GM19193 (cell line): ENCODE results near the gene HSPA4.

Experiments used
- POLR2A ChIP-seq: IDR thresholded peaks from 4 replicates; pipeline ENCODE4 v1.6.1; 2011; ENCODE audit not compliant: insufficient read depth, insufficient read length; ENCODE audit errors: extremely low read depth

The HSPA4 gene

DNA sequence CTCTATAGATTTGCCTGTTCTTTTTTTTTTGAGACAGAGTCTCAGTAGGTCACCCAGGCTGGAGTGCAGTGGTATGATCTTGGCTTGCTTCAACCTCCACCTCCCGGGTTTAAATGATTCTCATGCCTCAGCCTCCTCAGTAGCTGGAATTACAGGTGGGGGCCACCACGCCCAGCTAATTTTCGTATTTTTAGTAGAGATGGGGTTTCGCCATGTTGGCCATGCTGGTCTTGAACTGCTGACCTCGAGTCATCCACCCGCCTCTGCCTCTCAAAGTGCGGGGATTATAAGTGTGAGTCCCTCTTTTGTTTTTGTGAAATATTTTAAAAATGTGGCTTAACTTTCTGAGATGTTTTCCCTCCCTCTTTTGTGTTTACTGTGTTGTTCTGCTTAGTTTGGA lies 29.2 kb downstream of the HSPA4 start:
- TF ChIP-seq POLR2A: no peak

DNA sequence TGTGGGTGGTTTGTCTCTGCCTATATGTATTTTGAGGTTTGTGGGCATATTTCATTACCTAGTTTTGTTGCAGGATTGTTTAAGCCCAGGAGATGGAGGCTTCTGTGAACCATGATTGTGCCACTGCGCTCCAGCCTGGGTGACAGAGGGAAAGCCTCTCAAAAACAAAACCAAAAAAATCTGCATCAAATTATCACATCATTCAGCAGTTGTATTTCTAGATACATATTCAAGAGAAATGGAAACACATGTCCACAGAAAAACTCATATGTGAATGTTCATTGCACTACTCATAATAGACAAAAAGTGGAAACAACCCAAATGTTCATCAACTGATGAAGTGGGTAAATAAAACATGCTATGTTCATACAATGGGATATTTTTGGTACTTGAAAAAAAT lies 29.9 kb downstream of the HSPA4 start:
- TF ChIP-seq POLR2A: no peak

DNA sequence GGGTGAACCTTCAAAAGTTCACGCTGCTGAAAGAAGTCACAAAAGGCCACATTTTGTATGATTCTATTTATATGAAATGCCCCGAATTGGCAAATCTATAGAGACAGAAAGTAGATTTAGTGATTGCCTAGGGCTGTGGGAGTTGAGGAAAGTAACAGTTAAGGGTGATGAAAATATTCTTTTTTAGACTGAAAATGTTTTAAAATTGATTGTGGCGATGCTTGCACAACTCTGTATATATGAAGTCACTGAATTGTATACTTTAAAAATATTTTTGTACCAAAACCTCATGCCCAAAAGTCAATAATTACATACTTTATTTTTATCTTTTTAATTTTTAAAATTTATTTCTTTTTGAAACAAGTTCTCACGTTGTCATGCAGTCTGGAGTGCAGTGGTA lies 30.3 kb downstream of the HSPA4 start:
- no peak for TF ChIP-seq POLR2A

DNA sequence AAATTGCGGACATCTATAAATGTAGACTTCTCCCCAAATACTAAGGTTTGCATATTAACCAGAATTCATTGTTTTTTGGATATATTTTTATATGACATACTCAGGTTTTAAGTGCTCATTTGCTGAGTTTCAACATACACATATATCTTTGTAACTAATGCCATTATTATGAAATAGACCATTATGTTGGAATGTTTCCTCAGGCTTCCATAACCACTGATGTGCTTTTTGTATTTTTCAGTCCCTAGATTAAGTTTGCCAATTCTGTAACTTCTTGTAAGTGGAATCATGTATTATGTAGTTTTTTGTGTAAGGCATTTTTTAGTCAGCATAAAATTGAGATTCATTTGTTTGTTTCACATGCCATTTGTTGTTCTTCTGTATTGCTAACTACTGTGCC lies 32.1 kb downstream of the HSPA4 start:
- TF ChIP-seq POLR2A: no peak

DNA sequence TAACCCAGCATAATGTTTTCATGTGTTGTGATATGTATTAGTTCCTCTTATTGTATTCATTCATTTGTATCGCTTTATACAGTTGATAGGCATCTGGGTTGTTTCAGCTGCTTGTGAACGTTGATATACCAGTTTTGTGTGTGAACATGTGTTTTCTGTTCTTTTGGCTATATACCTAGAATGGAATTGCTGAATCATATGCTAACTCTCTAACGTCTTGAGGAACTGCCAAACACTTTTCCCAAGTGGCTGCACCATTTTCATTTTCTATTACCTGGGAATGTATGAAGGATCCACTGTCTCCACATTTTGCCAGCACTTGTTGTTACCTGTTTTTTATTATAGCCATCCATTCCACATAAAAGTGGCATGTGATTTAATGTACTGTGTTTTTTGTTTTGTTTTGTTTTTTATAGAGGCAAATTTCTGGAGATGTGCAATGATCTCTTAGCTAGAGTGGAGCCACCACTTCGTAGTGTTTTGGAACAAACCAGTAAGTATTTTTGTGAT lies 34.6 kb downstream of the HSPA4 start:
- TF ChIP-seq POLR2A: no peak

DNA sequence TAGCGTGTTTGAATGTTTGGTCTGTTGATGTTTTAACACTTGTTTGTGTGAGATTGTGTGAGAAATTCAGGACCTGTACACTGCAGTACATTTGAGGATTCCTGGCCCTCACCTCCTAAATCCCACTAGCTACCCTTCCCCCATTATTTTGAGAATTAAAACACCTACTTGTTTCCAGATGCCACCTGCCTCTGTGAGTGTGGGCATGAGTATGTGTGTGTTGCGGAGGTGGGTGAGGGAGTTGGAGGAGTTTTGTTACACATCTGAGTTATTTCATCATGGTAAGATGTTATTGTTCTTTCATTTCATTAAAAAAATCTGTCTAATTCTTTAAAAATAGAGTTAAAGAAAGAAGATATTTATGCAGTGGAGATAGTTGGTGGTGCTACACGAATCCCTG lies 36.3 kb downstream of the HSPA4 start:
- no peak for TF ChIP-seq POLR2A

DNA sequence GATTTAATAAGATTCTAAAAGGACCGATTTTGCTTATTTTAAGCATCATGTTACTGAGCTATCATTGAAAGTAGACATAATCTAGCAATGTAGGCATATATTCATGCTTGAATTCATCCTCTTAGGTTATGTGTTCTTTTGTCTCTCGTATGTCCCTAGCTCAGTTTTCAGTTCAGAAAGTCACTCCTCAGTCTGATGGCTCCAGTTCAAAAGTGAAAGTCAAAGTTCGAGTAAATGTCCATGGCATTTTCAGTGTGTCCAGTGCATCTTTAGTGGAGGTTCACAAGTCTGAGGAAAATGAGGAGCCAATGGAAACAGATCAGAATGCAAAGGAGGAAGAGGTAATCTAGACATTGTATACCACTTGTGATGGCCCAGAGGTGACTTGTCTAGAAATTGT lies 39.2 kb downstream of the HSPA4 start:
- no peak for TF ChIP-seq POLR2A

DNA sequence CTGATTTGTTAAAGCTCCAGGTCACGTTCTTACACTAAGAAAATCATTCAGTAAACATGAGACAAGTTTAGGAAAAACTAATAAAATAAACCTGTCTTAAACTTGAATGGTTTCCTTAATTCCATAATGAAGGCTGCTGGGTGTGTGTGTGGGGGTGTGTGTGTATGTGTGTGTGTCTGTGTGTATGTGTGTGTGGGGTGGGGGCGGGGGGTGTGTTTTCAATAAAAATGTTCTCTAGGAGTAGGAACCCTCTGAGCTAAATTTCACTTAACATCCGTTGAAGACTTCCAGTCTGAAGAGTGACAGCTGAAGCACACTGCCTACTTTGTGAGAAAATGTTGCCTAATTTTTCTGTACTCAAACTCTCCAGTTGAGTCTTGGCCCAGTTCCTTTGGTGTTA lies 54.5 kb downstream of the HSPA4 start:
- TF ChIP-seq POLR2A: no peak

DNA sequence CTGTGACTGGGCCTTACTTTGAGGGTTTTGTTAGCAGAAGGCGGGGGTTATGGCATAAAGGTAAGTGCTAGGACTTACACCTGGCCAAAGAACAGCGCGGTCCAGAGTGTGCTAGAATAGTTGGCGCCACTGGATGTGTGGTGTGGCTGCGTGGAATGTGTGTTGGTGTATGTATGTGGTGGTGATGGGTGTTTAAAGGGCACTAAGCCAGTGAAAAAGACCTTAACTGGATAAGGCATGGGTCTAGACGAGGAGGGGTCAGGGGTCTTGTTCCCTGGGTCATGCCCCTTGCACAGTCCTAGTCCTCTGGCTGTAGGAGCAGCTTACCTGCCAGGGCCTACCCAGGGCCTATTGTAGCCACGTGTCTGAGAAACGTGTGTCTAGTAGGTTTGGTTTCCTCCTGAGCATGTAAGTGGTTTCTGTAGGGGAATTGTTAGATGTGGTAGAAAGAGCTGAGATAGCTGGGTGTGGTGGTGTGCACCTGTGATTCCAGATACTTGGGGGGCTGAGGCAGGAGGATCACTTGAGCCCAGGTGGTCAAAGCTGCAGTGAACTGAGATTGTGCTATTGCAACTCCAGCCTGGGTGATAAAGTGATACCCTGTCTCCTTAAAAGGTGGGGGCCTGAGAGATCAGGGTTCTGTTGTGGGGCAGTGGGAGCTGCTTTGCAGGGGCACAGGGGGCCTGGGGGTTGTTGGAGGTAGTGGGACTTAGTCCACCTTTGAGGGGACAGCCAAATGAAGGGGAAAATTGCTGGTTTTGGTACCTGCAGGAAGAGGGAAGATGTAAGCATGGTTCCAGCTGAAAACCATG lies 55.2 kb downstream of the HSPA4 start:
- TF ChIP-seq POLR2A: no peak

DNA sequence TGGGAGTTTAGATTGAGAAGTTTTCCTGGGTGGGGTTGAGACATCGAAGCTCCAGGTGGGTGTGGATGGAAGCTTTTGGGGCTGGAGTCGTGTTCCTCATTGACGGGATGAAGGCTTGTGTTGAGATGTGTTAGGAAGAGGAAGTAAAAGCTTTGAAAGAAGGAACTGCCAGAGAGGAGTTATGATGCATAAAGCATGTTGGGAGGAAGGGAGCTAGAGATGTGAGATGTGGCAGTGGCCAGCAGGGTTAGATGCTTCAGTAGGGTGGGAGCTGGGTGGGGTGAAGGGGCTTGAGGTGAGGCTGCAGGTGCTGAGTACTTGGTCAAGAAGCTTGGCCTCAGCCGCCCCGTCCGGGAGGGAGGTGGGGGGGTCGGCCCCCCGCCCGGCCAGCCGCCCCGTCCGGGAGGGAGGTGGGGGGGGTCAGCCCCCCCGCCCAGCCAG lies 56.7 kb downstream of the HSPA4 start:
- TF ChIP-seq POLR2A: no peak

DNA sequence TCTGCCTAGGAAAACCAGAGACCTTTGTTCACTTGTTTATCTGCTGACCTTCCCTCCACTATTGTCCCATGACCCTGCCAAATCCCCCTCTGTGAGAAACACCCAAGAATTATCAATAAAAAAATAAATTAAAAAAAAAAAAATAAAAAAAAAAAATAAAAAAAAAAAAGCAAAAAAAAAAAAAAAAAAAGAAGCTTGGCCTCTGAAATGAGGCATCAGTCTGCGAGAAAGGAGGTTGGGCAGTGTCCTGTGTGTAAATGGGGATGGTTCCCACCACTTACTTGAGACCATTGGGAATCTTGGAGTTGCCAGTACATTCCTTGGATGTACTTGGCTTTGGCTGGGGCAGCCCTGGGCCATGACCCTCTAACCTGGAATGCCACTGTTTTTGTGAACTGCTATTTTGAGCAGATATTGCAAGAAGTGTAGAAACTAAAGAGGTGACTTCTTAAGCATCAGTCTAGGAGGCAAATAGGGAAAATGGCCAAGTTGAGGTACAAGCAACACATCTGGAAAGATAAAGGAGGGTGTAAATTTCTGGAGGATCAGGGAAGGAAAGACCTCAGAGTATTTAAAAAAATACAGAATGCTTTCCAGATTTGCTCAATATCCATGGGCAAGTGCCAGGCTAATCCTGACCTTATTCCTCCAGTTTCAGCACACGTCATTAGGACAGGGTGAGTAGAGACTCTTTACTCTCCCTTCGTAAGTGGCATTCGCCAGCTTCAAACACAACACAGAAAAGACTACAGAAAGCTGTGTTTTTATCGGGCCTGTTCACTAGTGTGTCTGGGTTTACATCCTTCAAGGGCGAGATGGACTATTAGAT lies 58.1 kb downstream of the HSPA4 start:
- no peak for TF ChIP-seq POLR2A

DNA sequence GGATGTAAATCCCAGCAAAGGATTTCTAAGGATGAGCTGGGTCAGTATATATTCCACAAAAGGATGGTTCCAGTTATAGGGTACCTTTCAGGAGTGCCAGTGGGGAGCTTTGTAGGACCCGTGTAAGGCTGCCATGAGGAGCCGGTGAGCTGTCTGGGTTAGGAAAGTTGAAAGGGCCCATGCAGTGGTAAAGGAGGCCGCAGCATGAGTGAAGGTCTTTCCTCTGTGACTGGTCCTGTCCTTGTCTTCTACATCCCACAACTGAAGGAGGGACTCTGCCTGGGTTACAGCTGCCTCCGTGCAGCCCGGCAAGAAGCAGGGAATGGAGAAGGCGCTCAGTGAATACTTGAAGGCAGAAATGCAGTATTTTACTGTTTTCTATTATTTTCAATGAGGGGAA lies 58.9 kb downstream of the HSPA4 start:
- no peak for TF ChIP-seq POLR2A

DNA sequence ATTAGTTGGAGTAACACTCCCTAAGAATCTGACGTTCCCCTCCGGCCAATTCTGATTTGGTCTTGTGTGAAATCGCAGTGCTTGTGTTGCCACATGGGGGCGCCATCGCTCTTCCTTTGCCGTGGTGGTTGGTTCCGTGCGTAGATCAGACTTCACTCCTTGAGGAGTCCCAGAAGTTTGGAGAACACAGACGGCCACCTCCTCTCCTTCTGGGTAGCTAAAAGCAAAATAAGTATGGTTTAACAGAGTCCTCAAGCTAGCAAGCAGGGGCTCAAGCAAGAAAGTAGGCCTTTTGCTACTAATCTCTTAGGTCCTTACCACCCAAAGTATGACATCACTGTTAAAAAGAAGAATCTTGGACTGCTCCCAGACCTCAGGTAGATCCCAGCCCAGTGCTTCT lies 59.5 kb downstream of the HSPA4 start:
- no peak for TF ChIP-seq POLR2A

DNA sequence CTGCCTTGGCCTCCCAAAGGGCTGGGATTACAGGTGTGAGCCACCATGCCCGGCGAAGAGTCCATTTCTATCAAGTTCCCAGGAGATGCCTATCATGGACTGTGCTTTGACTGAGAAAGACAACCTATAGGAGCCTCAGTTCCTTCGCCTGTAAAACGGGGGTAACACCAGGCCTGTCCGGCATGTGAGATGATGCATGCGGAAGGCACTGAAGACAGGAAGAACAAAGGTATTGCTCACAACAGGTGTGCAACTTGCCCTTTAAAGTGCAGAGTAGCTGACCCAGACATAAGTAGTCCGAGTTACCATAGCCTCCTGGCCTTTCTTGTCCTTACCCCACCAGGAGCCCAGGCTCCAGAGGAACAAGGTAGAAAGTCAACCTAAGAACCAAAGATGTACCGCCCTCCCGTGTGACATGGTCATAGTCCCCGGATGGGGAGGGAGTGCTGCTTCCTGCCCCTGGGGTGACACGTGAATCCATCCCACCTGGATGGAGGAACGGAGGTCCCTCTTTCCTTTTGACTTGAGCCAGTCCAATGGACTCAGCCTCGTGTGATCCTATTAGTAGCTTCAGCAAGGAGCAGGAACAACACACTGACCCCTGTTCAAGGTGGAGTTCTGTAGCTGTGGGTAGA lies 60.3 kb downstream of the HSPA4 start:
- TF ChIP-seq POLR2A: no peak

DNA sequence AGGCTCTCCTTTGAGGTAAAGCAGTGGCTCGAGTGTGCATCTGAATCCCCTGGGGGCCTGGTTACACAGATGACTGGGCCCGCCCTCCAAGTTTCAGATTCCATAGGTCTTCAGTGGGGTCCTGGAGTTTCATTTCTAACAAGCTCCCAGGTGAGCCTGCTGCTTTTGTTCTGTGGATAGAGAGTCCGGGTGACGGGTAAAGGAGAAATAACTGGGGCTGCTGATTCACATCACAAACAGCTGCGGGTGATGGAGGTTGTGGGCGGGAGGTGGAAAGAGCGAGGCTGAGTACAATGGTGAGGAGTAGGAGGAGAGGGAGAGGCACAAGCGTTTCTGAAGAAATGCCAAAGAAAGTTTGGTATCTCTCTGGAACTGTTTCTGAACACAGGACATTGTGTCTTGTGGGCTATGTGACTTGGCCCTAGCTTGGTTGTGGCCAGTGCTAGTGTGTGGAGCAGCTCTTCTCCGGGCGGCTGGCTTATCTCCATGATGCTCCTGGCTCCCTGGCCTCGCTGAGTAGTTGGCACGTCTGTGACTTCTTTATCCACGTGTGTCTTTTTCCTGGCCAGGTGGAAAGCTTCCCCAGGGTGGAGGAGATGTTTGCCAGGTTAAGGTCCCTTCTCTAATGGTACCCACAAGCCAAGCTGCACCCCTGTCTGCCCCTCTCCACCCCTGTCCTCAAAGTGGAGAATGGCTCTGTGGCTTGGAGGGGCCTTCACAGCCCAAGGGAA lies 61.7 kb downstream of the HSPA4 start:
- no peak for TF ChIP-seq POLR2A
